H1 (cell line): ENCODE measurements around the gene AKR7A2. TPM values are rescaled to one million over a fixed set of nuclear protein-coding genes. Genes with fewer than 3 reads are reported as not detected.

ENCODE experiments used
- TBP ChIP-seq: IDR thresholded peaks from 2 replicates; pipeline ENCODE4 v1.6.1; 2011; ENCODE audit warnings: low read depth, low read length, improper control_type of control experiment
- polyA plus RNA-seq, 7 experiments: library from polyadenylated mRNA; depleted of rRNA in 3 of 7; stranded (reverse) in 5 of 7; unstranded in 2 of 7; fragments of >200 nt in 5 of 7; fragments of 200-250 nt in 2 of 7; gene quantifications; 1 replicate in 5 of 7; 2 replicates in 1 of 7; 4 replicates in 1 of 7; pipeline versions ENCODE4 v1.2.1 to v1.2.3, GENCODE V29; 2011 to 2013; ENCODE audit warnings: missing spikeins in 2 of 7, mixed read lengths in 2 of 7
- total RNA-seq: library from RNA; stranded (reverse); fragmentation: NEBNext Ultra II Directional; extraction: Animal tissue kit (Norgen Biotek cat#: 25700); gene quantifications from 2 replicates; pipeline ENCODE4 v1.2.1, GENCODE V29; 2021

Gene AKR7A2
- total and polyA plus RNA-seq, 2 of the 8 experiments (the other 6 are each of a cell fraction or from before 2014, with no cell fraction given), result 32.0 to 48.3 TPM

DNA sequence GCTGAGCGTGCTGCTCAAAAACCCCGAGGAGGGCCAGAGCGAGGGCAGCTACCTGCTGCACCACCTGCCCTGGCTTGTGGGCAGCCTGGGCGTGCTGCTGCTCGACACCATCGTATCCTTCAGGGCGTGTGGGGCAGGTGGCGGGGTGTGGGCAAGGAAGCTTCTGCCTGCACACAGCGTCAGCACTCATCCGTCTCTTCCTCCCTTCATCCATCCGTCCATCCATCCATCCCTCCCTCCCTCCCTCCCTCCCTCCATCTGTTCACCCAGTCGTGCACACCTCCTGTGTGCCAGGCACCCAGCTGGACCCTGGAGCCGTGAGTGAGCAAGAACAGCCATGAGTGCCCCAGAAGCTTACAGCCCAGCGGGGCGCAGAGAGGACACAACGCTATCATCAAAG lies 15.4 kb upstream of the AKR7A2 start (continued):
- TF ChIP-seq TBP, result no peak
